Eye (tissue), 1 donor: ENCODE data around the gene GPC1.

Experiments
- DNase-seq: peaks from one replicate; pipeline ENCODE4 v3.0.0-alpha.2; 2015

The GPC1 gene

DNA sequence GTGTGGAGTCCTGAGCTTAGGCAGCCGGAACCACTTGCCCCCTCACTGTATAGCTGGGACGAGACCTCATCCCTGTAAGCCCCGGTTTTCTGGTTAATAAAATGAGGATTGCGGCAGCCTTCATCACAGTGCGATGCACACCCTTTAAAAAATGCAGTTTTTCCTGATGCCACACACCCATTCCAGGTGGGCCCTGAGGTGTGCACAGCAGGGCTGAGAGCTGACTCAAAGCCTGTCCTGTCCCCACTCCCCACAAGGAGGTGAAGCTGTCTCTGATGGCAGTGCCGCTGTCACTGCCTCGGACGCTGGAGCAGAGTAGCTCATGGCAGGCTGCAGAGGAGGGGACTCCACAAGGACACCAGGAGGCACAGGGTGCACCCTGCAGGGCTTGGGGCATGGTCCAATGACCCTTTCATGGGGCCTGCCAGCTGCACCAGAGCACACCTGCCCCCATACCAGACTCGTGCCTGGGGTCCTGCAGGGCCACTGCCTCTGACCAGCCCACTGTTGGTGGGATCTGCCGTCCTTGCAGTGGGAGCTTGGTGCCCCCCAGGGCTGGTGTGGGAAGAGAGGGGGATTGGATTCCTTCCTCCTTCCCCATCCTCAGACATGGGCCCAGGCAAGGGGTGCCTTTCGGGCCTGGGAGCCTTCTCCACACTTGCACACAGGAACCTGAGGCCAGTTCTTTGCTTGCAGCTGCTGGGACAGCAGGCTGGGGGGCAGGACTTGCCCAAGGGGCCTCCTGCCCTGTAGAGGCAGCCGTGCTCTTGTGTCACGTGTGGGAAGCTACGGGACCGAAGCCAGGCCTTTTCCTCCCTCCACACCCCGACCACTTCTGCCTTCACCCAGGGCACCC is 22.8 kb downstream of the GPC1 start:
- peak; percentile 28 for DNase-seq

DNA sequence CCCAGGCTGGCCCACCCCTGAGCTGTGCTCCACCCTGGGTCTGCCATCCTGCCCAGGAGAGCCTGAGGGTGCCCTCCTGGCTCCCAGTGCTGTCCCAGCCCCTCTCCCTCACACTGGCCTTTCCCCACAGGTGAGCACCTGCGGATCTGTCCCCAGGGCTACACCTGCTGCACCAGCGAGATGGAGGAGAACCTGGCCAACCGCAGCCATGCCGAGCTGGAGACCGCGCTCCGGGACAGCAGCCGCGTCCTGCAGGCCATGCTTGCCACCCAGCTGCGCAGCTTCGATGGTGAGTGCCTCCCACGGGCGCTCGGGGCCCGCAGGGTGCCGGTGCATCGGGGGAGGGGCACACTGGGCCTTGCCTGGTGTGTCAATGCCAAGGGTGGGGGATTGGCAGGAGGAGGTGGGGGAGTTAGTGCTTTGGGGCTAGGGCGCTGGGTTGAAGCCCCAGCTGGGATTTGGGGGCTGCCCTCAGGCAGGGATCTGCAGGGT is 23.5 kb downstream of the GPC1 start:
- DNase-seq, result peak; percentile 8

DNA sequence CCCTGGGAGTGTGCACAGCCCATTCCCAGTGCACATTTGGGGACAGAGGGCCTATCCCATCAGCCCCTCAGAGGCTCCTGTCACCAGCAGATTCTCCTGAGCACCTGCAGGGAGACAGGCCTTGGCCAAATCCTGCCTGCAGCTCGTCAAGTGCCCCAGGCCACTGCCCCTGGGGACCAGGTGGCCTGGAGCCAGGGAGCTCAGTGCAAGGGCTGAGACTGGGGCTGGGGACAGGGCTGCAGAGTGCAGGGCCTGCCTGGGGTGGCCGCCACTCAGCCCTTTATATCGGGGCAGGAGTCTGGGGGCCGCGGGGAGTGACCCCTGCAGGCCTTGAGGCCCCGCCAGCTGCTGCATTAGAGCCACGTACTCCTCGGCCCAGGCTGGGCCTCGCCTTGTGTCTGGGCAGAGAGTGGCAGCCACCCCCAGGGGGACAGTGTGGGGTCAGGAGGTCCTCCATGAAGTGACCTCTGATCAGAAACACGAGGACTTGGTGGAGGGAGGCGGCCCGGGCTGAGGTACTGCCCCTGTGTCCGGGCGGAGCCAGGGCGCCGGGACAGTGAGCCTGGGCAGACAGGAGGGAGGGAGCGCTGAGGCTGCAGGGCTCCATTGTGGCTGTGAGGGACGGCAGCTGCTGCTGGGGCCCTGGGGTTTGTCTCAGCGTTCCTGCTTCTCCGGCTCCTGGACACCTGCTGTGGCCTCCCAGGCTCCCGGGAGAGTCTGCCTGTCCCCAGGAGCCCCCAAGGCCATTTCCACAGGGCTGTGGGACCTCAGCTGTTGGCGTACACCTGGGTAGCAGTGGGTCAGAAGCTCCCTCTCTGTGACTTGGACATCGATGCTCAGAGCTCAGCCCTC is 24.2 kb downstream of the GPC1 start:
- peak; percentile 78 for DNase-seq

DNA sequence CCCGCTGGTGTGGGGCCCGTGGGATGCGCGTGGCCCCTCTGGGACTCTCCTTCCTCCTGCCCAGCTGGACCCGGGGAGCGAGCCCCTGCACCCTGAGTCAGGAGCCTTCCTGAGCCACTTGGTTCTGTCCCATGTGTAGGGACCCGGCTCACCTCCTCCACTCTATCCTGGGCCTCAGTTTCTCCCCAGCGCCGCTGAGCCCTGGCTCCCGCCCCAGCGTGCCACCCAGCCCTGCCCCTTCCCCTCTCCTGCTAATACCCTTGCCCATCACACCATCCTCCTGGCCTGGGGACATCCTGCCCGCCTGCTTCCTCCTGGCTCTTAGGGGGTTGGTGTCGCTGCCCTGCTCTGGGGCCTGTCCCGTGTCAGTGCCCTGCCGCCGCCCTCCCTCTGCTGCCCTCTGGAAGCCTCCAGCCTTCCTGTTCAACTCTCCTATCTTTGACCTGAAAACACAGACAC is 24.8 kb downstream of the GPC1 start:
- DNase-seq, result no peak

DNA sequence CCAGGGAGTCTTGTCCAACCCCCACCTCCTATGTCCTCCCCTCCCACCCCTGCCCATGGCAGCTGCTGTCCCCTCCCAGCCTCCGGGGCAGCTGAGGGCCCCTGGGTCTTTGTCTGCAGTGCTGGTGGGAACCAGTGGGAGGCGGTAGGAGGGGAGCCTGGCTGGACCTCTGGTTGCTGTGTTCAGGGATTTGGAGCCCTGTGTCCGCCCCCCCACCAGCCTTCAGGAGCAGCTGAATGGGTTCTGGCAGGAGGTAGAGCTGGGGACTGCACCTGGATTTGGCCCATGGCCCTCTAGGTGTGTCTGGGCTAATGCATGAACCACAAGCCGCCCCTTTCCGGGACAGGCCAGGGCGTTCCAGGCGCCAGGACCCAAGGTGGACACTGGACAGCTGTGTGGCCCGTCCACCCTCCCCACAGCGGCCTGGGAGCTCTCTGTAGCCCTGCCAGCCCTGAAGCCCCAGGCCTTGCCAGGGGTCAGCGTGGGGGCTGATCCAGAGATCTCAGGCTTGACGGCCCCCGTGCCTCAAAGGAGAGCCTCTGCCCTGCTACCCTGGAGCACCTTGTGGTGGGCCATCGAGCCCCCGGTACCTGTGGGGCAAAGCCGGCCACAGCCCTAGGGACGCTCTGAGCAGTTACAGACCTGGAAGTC is 25.4 kb downstream of the GPC1 start:
- peak; percentile 25 for DNase-seq

DNA sequence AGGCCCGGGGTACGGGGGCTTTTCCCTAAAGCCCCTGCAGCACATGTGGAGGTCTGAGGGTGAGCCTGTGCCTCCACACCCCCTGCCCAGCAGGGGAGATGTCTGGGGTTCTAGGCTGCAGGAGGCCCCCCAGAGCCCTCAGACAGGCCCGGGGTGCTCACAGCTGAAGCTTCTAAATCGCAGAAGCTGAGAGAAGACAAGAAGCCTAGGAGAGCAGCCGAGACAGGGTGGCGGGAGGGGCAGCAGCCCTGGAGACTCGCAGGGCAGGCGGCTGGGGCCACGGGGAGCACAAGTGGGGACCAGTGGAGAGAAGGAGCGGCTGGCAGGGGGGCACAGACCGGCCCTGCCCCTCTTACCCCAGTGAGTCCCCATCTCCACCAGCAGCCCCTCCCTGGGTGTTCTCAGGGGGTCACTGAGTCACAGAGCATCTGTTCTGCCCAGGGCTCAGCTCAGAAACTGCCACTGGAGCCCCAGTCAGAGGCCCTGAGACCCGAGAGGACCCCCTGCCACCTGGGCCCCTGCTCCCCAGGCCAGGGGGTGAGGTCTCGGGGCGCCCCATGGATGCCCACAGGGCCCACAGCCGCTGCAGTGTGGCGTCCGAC is 26.1 kb downstream of the GPC1 start:
- DNase-seq, result no peak

DNA sequence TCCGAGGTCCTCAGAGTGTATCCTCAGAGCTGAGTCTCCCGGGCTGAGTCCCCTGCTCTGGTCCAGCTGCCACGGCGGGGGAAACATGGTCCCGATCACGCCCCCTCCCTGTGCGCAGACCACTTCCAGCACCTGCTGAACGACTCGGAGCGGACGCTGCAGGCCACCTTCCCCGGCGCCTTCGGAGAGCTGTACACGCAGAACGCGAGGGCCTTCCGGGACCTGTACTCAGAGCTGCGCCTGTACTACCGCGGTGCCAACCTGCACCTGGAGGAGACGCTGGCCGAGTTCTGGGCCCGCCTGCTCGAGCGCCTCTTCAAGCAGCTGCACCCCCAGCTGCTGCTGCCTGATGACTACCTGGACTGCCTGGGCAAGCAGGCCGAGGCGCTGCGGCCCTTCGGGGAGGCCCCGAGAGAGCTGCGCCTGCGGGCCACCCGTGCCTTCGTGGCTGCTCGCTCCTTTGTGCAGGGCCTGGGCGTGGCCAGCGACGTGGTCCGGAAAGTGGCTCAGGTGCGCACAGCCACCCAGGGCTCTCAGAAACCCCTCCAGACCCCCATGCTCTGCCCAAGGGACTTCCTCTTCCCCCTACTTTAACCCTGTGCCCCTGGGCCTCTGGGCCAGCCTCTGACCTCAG is 26.7 kb downstream of the GPC1 start:
- DNase-seq, result no peak

DNA sequence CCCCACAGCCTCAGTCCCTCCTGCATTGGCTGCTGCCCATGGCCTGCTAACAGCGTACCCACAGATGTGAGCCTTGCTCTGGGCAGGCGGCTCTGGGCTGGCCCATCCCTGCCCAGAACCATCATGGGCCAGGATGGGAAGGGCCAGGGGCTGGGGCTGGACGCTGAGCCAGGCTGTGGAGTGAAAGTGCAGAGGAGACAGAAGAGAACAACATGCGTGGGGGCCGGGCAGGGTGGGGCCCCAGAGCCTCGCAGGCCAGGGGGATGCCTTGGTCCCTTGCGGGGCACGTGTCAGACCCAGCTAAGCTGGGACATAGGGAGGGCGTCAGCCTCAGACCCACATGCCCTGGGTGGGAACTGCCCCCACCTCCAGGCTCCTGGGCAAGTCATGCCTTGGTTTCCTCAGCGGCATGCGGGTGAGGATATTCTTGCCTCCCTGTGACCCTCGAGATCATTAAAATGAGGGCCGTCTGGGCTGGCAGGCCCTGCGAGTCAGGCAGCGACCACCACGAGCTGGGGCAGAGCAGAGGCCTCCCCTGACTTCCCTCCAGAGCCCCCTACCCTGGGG is 27.3 kb downstream of the GPC1 start:
- no peak for DNase-seq

DNA sequence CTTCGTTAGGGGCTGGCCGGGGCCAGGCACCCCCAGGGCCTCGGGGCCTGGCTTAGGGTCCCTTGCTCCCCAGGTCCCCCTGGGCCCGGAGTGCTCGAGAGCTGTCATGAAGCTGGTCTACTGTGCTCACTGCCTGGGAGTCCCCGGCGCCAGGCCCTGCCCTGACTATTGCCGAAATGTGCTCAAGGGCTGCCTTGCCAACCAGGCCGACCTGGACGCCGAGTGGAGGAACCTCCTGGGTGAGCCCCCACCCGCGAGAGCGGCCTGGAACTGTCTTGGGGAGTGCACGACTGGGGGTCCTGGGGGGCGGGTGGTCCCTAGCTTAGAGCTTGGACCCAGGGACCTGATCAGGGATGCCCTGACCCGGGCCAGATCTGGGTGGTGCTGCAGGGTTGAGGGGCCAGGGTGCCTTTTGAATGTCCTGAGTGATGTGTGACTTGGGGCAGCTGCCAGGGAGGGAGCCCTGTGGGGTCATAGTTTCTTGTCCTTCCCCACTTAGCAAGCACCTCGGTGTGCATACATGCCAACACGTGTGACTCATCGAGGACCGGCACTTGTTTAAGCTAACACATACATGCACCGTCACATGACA is 27.9 kb downstream of the GPC1 start:
- DNase-seq, result no peak

DNA sequence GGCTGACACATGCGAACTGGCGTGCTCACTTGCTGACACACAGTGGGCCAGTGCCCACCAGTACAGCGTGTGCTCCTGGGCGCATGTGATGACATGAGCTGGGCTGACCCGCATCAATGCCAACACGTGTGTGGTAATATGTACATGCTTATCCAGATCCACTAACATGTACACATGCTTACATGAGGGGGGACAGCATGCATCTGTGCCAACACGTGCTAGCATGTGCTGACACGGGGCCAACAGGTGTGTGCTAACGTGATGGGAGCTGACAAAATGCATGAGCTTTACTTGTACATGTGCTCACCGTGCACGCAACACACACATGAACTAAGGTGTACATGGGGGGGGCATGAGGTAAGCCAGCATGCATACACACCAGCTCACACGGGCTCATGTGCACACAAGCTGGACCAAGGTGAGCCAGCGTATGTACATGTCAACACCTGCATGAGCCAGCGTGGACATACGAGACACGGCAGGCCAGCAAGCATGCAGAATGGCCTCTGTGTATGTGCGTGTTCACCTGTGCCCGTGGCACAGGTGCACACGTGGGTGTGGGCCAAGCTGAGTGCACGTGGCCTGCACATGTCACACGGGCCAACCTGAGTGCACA is 28.5 kb downstream of the GPC1 start:
- DNase-seq, result no peak

DNA sequence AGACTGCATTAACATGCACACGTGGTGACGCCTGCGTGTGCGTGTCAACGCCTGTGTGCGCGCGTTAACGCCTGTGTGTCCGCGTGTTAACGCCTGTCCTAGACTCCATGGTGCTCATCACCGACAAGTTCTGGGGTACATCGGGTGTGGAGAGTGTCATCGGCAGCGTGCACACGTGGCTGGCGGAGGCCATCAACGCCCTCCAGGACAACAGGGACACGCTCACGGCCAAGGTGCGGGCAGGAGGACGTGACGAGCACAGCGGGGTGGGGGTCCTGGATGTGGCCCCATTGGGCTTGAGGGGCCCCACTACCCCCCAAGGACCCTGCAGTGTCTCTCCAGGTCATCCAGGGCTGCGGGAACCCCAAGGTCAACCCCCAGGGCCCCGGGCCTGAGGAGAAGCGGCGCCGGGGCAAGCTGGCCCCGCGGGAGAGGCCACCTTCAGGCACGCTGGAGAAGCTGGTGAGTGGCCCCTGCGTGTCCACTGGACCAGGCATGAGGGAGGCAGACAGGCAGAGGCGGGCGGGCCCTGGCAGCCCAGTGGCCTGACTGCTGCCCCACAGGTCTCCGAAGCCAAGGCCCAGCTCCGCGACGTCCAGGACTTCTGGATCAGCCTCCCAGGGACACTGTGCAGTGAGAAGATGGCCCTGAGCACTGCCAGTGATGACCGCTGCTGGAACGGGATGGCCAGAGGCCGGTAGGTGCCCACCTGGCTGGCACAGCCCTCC is 29.2 kb downstream of the GPC1 start:
- no peak for DNase-seq

DNA sequence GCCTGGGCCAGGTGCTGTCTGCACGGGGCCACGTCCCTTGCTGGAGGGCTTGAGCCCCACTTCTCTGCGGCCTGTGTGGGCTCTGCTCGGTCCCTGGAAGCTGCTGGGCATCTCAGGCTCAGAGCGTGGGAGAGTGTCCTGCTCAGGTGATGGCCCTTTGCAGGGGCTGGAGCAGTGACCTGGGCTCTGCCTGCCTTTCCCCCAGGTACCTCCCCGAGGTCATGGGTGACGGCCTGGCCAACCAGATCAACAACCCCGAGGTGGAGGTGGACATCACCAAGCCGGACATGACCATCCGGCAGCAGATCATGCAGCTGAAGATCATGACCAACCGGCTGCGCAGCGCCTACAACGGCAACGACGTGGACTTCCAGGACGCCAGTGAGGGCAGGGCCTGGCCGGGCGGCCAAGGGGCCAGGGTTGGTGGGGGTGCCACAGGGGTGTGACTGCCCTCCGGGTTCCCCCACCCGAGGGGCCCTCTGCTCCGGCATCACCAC is 29.9 kb downstream of the GPC1 start:
- DNase-seq, result no peak

DNA sequence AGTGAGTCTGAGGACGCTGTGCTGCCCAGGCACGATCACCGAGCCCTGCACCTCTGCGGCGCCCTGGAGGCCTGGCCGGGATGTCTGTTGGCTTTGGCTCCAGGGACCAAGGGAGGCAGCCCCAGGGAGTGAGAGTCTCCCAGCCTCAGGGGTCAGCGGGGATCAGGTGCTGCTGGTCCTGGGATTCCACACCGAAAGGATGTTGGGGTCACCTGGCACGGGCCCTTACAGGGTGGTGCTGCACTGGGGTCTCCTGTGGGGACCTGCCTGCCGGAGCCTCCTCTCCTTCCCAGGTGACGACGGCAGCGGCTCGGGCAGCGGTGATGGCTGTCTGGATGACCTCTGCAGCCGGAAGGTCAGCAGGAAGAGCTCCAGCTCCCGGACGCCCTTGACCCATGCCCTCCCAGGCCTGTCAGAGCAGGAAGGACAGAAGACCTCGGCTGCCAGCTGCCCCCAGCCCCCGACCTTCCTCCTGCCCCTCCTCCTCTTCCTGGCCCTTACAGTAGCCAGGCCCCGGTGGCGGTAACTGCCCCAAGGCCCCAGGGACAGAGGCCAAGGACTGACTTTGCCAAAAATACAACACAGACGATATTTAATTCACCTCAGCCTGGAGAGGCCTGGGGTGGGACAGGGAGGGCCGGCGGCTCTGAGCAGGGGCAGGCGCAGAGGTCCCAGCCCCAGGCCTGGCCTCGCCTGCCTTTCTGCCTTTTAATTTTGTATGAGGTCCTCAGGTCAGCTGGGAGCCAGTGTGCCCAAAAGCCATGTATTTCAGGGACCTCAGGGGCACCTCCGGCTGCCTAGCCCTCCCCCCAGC is 30.5 kb downstream of the GPC1 start:
- no peak for DNase-seq

DNA sequence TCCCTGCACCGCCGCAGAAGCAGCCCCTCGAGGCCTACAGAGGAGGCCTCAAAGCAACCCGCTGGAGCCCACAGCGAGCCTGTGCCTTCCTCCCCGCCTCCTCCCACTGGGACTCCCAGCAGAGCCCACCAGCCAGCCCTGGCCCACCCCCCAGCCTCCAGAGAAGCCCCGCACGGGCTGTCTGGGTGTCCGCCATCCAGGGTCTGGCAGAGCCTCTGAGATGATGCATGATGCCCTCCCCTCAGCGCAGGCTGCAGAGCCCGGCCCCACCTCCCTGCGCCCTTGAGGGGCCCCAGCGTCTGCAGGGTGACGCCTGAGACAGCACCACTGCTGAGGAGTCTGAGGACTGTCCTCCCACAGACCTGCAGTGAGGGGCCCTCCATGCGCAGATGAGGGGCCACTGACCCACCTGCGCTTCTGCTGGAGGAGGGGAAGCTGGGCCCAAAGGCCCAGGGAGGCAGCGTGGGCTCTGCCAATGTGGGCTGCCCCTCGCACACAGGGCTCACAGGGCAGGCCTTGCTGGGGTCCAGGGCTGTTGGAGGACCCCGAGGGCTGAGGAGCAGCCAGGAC is 31.2 kb downstream of the GPC1 start:
- DNase-seq, result peak; percentile 30

DNA sequence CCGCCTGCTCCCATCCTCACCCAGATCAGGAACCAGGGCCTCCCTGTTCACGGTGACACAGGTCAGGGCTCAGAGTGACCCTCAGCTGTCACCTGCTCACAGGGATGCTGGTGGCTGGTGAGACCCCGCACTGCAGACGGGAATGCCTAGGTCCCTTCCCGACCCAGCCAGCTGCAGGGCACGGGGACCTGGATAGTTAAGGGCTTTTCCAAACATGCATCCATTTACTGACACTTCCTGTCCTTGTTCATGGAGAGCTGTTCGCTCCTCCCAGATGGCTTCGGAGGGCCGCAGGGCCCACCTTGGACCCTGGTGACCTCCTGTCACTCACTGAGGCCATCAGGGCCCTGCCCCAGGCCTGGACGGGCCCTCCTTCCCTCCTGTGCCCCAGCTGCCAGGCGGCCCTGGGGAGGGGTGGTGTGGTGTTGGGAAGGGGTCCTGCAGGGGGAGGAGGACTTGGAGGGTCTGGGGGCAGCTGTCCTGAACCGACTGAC is 31.7 kb downstream of the GPC1 start:
- DNase-seq, result peak; percentile 9

DNA sequence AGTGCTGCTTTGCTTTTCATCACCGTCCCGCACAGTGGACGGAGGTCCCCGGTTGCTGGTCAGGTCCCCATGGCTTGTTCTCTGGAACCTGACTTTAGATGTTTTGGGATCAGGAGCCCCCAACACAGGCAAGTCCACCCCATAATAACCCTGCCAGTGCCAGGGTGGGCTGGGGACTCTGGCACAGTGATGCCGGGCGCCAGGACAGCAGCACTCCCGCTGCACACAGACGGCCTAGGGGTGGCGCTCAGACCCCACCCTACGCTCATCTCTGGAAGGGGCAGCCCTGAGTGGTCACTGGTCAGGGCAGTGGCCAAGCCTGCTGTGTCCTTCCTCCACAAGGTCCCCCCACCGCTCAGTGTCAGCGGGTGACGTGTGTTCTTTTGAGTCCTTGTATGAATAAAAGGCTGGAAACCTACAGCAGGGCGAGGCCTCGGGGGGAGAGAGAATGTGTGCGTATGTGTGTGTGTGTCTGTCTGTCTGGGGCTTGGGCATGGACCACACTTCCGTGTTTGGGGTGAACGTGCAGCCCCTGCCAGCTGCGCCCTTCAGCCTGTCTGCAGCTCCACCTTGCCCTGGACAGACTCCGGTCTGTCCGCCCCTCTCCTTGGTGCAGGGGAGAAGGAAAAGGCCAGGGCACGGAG is 32.3 kb downstream of the GPC1 start:
- DNase-seq, result peak; percentile 19

DNA sequence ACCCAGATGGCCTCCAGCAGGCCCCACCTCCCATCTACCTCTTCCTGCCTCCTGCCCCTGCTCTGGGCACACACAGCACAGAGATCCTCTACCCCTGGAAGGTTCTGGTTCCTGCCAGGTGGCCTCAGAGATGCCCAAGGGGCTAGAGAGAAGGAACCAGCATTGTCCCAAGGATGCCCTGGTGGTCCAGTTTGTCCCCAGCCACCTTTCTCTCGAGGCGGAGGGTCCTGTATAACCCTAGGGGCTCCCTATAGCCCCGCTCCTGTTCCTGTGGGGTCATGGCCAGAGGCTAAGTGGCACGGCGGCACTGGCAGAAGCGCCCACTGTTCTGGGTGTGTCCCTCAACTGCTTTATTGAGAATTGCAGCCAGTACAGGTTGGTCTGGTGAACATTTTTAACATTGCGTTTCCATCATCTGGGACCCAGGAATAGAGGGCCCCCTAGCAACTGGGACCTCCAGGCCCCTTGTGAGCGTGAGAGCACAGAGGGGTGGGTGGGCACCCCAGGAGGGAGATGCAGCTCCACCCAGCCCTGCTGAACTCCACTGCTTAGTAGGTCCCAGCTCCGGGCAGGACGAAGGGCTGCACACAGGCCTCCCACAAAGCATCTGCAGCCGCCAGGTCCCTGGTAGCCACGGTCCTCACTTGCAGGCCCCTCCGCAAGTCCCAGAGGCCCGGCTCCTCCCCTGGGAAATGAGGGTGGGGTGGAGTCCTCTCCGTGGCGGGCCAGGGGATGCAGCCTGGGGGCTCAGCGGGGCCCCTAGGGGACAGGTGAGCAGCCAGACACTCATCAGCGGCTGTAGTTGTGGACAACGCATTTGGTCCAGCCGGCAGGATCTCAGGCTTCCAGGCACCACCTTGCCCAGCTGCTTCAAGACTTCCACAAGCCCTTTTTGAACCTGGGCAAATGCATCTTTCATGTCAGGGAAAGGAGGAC is 33.1 kb downstream of the GPC1 start:
- peak; percentile 26 for DNase-seq
